ENCODE measurements around the gene IFT43. TPM values are rescaled to one million over a fixed set of nuclear protein-coding genes. Genes with fewer than 3 reads are reported as not detected.

The IFT43 gene
- total and polyA plus RNA-seq, 10 of the 15 experiments (the other 5 are each of a cell fraction or from before 2014, with no cell fraction given): 8.2 to 24.8 (median 14.0) TPM

GRCh38 chr14:75967866-75968265 is 17.7 kb upstream of the IFT43 start:
- ChIA-PET SMC1A (ENCODE audit: uncharacterized antibody, unreplicated experiment) (interaction anchor here (0.9 to 1.5 kb wide), 3 partner anchors 11 to 62 kb away, joined by 4 to 6 read pairs (median 5); no protein-coding TSS in a partner anchor), POLR2A (no interaction called here), RAD21 (ENCODE audit: unreplicated experiment) (interaction anchor here (0.9 kb wide), 1 partner anchor 9 kb away, joined by 3 read pairs; no protein-coding TSS in a partner anchor), CTCF (interaction anchor here (0.6 to 4.1 kb wide), 3 partner anchors 9 to 258 kb away, joined by 3 to 17 read pairs (median 7); no protein-coding TSS in a partner anchor)
- intact Hi-C loops (cut with micrococcal nuclease; ENCODE audit: unreplicated experiment) (no loop called here), in situ Hi-C loops (cut with MboI) (no loop called here)
- no peaks in the 10 kb centered on the region for H3K79me2 ChIP-seq (ENCODE audit: control insufficient read depth, insufficient read depth, low read length)
- no peaks in the 10 kb centered on the region for H4K20me1 ChIP-seq (ENCODE audit: control insufficient read depth, insufficient read depth)
- no peak for DNase-seq (ENCODE audit: low read depth, low spot score)
- peaks cover 6% of the 10 kb centered on the region; the same call in 1 of the 2 replicates for H3K4me1 ChIP-seq (ENCODE audit: control insufficient read depth, insufficient read depth, low read length)
- no peaks in the 10 kb centered on the region for H3K36me3 ChIP-seq (ENCODE audit: control insufficient read depth in 2 of 2, insufficient read depth in 2 of 2, low read length in 1 of 2)
- H3K27me3 ChIP-seq (replicated peaks in 1 of 2; ENCODE audit: control insufficient read depth in 2 of 2, insufficient read depth in 2 of 2, low read length in 1 of 2): no peaks in the 10 kb centered on the region
- H3K27ac ChIP-seq (ENCODE audit: control insufficient read depth, insufficient read depth): no peak overlapping the region
- no peak overlapping the region for H2AFZ ChIP-seq (ENCODE audit: control insufficient read depth, low read depth, low read length)
- no peak overlapping the region for H3K4me3 ChIP-seq
- H3K9me3 ChIP-seq (replicated peaks; ENCODE audit: control insufficient read depth, insufficient read depth, low read length): no peaks in the 10 kb centered on the region
- no peak for ATAC-seq
- no peak overlapping the region for H3K4me2 ChIP-seq (ENCODE audit: control insufficient read depth, insufficient read depth)
- 96% methylated on average over 3 of the region's 3 CpGs for whole genome bisulfite sequencing (ENCODE audit: insufficient coverage, insufficient replicate concordance, low lambda C conversion rate, missing lambda C conversion rate)
- no peak for FAIRE-seq
- H3K9ac ChIP-seq (ENCODE audit: control insufficient read depth, insufficient read depth, low read length): no peak overlapping the region
- BruUV-seq (replicated peaks): no TSS peak
- TF ChIP-seq TARDBP (IDR thresholded peaks at IDR 0.05; ENCODE audit: borderline replicate concordance) (no peak), RAD51 (IDR thresholded peaks at IDR 0.05) (no peak), PML (IDR thresholded peaks at IDR 0.05; ENCODE audit: low read length) (no peak), FOXM1 (IDR thresholded peaks at IDR 0.05; ENCODE audit: low read depth, low read length) (no peak), ZBED1 (IDR thresholded peaks at IDR 0.05; ENCODE audit: borderline replicate concordance) (no peak), SMARCA5 (IDR thresholded peaks at IDR 0.05) (no peak), MXI1 (IDR thresholded peaks at IDR 0.05; ENCODE audit: low read depth, low read length) (no peak), BHLHE40 (IDR thresholded peaks at IDR 0.05; ENCODE audit: borderline replicate concordance in 1 of 2, low read depth in 2 of 2, low read length in 1 of 2) (no peak), CBX5 (IDR thresholded peaks at IDR 0.05; ENCODE audit: low read depth) (no peak), CHD4 (IDR thresholded peaks at IDR 0.05) (no peak), IKZF2 (IDR thresholded peaks at IDR 0.05) (no peak), RB1 (IDR thresholded peaks at IDR 0.05; ENCODE audit: borderline replicate concordance) (no peak), HSF1 (IDR thresholded peaks at IDR 0.05; ENCODE audit: low read depth, low read length) (no peak), RBBP5 (conservative IDR thresholded peaks at IDR 0.05) (no peak), ZNF24 (IDR thresholded peaks at IDR 0.05) (no peak), CUX1 (IDR thresholded peaks at IDR 0.05; ENCODE audit: insufficient replicate concordance, low read depth, low read length) (no peak), RELB (IDR thresholded peaks at IDR 0.05; ENCODE audit: low read depth) (no peak)
